ENCODE results near the gene RAMP1. TPM values are rescaled to one million over a fixed set of nuclear protein-coding genes. Genes with fewer than 3 reads are reported as not detected.

Gene RAMP1
- total RNA-seq, 1 donor from 2014 or later = 4.4 TPM

DNA sequence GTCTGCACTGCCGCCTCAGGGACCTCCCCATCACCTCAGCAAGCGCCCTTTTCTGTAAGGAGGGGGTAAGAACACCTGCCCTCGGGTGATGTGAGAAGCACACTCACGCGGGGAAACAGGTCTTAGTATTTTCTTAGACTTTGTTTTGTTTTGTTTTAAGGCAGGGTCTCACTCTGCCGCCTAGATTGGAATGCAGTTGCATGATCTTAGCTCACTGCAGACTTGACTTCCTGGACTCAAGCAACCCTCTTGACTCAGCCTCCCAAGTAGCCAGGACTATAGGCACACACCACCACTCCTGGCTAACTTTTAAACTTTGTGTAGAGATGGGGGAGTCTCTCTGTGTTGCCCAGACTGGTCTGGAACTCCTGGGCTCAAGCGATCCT lies 37.1 kb downstream of the RAMP1 start:
- no peak overlapping the region for H3K4me3 ChIP-seq (ENCODE audit: low read depth, low read length)
- TF ChIP-seq, protein P1, sequence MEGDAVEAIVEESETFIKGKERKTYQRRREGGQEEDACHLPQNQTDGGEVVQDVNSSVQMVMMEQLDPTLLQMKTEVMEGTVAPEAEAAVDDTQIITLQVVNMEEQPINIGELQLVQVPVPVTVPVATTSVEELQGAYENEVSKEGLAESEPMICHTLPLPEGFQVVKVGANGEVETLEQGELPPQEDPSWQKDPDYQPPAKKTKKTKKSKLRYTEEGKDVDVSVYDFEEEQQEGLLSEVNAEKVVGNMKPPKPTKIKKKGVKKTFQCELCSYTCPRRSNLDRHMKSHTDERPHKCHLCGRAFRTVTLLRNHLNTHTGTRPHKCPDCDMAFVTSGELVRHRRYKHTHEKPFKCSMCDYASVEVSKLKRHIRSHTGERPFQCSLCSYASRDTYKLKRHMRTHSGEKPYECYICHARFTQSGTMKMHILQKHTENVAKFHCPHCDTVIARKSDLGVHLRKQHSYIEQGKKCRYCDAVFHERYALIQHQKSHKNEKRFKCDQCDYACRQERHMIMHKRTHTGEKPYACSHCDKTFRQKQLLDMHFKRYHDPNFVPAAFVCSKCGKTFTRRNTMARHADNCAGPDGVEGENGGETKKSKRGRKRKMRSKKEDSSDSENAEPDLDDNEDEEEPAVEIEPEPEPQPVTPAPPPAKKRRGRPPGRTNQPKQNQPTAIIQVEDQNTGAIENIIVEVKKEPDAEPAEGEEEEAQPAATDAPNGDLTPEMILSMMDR (IDR thresholded peaks at IDR 0.05; ENCODE audit: insufficient read depth, low read length, poor library complexity, severe bottlenecking) = no peak
- no peak for DNase-seq (ENCODE audit: low read depth)
- H3K27me3 ChIP-seq (ENCODE audit: control insufficient read depth, insufficient read depth, low read length) = no peaks in the 10 kb centered on the region
- H3K36me3 ChIP-seq (ENCODE audit: control insufficient read depth, insufficient read depth, low read length) = no peaks in the 10 kb centered on the region

DNA sequence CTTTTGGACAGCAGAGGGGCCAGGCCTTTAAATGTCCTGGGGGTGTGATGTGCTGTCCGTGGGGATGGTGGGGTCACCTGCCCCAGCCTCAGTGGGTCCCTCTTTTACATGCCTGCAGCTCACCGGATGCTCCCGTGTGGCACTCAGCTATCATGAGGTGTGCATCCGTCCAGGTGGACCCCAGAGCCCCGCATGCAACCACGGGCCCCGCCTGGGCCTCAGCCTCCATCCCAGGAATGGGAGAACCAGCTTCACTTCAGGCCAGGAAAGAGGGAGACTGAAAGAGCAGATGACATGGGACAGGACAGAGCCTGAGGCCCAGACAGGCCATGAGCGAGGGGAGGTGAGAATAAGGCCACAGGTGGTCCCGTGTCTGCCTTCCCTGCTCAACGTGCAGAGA lies 37.5 kb downstream of the RAMP1 start:
- TF ChIP-seq, protein P1 (IDR thresholded peaks at IDR 0.05; ENCODE audit: insufficient read depth, low read length, poor library complexity, severe bottlenecking) = no peak
- Histone ChIP-seq H3K27me3 (ENCODE audit: control insufficient read depth, insufficient read depth, low read length) (no peaks in the 10 kb centered on the region), H3K36me3 (ENCODE audit: control insufficient read depth, insufficient read depth, low read length) (no peaks in the 10 kb centered on the region), H3K4me3 (ENCODE audit: low read depth, low read length) (no peak overlapping the region)
- DNase-seq (ENCODE audit: low read depth) = no peak

DNA sequence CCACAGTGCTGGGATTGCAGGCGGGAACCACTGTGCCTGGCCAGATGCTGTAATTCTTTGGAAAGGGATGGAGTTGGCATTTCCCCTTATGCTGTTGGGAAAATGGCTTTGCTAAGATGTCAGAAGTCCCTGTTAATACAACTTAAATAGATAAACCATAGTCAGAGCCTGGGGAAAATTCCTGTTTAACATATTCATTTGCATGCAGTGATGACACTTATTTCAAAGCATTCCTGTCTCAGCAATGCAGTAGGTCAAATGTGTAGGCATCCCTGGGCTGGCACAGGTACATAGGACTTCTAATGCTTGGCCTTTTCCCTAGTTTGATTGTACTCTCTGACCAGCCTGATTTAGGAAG lies 38.6 kb downstream of the RAMP1 start:
- TF ChIP-seq, protein P1 (IDR thresholded peaks at IDR 0.05; ENCODE audit: insufficient read depth, low read length, poor library complexity, severe bottlenecking) = no peak
- H3K27me3 ChIP-seq (ENCODE audit: control insufficient read depth, insufficient read depth, low read length) = no peaks in the 10 kb centered on the region
- no peak overlapping the region for H3K4me3 ChIP-seq (ENCODE audit: low read depth, low read length)
- DNase-seq (ENCODE audit: low read depth) = no peak
- H3K36me3 ChIP-seq (ENCODE audit: control insufficient read depth, insufficient read depth, low read length) = no peaks in the 10 kb centered on the region

DNA sequence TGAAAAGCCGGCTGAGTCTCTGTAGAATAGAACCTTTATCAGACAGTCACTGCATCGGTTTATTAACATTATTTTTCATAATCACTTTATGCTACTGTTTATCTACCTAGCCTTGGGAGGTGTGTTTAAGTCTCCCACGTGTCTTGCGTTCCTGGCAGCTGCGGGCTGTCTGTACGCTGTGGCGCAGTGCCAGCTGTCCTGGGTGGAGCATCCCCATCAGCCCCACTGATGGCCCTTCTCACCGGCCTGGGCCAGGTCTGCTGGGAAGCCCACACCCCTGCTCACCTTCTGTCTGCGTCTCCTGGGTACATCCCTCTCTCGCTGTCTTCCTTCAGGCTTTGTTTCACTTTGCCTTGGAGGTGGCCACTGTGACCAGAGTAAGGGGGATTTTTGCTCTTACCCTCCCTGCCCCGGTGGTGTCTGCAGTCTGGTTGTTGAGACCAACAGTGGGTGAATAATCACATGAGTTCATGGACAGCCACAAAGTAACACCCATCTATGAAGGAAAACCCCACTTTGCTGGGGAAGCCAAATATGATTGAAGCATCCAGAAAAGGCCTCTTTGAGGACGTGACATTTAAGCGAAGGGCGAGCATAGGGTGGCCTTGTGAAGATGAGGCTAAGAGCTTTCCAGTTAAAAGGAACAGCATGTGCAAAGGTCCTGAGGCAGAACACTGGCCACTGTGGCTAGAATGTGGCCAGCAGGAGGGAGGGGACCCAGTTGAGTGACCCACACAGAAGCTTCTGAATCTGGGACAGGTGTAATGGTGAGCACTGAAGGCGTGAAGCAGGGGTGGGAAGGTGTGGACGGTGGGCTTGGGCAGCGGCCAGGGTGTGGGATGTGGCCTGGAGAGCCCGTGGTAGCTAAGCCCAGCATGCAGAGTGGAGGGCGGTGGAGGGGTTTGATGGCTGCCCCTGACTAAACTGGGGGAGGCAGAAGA lies 41.7 kb downstream of the RAMP1 start:
- Histone ChIP-seq H3K36me3 (ENCODE audit: control insufficient read depth, insufficient read depth, low read length) (no peaks in the 10 kb centered on the region), H3K4me3 (ENCODE audit: low read depth, low read length) (no peak overlapping the region), H3K27me3 (ENCODE audit: control insufficient read depth, insufficient read depth, low read length) (no peaks in the 10 kb centered on the region)
- TF ChIP-seq, protein P1 (IDR thresholded peaks at IDR 0.05; ENCODE audit: insufficient read depth, low read length, poor library complexity, severe bottlenecking) = no peak
- no peak for DNase-seq (ENCODE audit: low read depth)

DNA sequence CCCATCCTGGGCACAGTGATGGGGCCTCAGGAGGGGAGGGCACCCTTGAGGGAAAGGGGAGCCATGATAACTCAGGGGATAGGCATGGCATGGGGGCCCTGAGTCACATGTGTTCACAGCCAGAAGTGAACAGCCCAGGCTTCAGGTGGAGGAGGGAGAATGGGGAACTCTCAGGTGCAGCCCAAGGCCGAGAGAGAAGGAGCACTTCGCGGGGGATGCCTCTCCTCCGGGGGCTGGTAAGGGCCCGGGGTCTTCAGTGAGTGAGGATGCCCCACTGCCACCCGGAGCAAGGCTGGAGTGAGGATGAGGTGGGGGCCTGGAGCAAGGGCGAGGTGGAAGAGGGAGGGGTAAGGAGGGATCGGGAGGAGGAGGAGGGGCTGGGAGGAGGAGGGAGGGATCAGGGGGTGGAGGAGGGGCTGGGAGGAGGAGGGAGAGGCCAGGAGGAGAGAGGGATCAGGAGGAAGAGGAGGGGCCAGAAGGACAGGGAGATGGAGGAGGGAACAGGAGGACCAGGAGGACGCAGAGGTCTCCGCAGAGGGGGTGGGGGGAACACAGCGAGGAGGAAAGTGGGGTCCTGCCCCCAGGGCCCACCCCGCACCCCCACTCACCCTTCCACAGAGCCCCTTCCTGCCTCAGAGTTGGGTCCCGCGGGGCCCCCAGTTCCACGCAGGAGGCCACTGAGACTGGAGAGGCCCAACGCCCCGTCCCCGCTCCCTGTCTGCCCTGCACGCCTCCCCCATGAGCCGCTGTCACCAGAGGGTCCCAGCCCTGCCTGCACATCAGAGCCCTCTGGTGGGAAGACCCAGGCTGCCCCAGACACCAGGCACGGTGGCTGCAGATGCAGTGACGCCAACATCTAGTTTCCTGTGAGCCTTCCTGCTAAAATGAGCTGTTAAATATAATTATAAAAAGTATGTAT lies 42.8 kb downstream of the RAMP1 start:
- TF ChIP-seq, protein P1 (IDR thresholded peaks at IDR 0.05; ENCODE audit: insufficient read depth, low read length, poor library complexity, severe bottlenecking) = no peak
- Histone ChIP-seq H3K27me3 (ENCODE audit: control insufficient read depth, insufficient read depth, low read length) (no peaks in the 10 kb centered on the region), H3K36me3 (ENCODE audit: control insufficient read depth, insufficient read depth, low read length) (no peaks in the 10 kb centered on the region), H3K4me3 (ENCODE audit: low read depth, low read length) (no peak overlapping the region)
- no peak for DNase-seq (ENCODE audit: low read depth)

Data from kidney epithelial cell (primary cell).